H9 (cell line): ENCODE data around the gene DDX25. TPM values are rescaled to one million over a fixed set of nuclear protein-coding genes. Genes with fewer than 3 reads are reported as not detected.

Experiments used
- DNase-seq: peaks from one replicate; pipeline ENCODE4 v3.0.0-alpha.2; 2017
- H2AFZ ChIP-seq: one replicate; pipeline ENCODE4 v1.6.1; 2013; ENCODE audit warnings: mild to moderate bottlenecking, low read length, control low read depth, moderate library complexity
- H2AK5ac ChIP-seq: 2 replicates; pipeline ENCODE4 v1.6.1; 2013; ENCODE audit warnings: low read length, control low read depth, mixed read lengths; ENCODE audit not compliant: insufficient read length
- H2BK120ac ChIP-seq: one replicate; pipeline ENCODE4 v1.6.1; 2013; ENCODE audit warnings: low read depth, mild to moderate bottlenecking, low read length, control low read depth, inconsistent platforms; ENCODE audit not compliant: poor library complexity, severe bottlenecking
- H2BK12ac ChIP-seq: 2 replicates; pipeline ENCODE4 v1.6.1; 2013; ENCODE audit warnings: low read length, control low read depth, mixed read lengths, low read depth; ENCODE audit not compliant: insufficient read length
- H2BK15ac ChIP-seq: 2 replicates; pipeline ENCODE4 v1.6.1; 2013; ENCODE audit warnings: low read depth, low read length, control low read depth
- H2BK20ac ChIP-seq: one replicate; pipeline ENCODE4 v1.6.1; 2013; ENCODE audit warnings: low read depth, mild to moderate bottlenecking, low read length, control low read depth, inconsistent platforms; ENCODE audit not compliant: poor library complexity, severe bottlenecking
- H2BK5ac ChIP-seq: 2 replicates; pipeline ENCODE4 v1.6.1; 2013; ENCODE audit warnings: low read length, control low read depth, mixed read lengths; ENCODE audit not compliant: insufficient read length
- H3K14ac ChIP-seq: 2 replicates; pipeline ENCODE4 v1.6.1; 2013; ENCODE audit warnings: low read length, control low read depth; ENCODE audit not compliant: insufficient read depth
- H3K18ac ChIP-seq: 2 replicates; pipeline ENCODE4 v1.6.1; 2013; ENCODE audit warnings: low read depth, mild to moderate bottlenecking, mixed read lengths, low read length, control low read depth; ENCODE audit not compliant: insufficient read length
- H3K23ac ChIP-seq: 2 replicates; pipeline ENCODE4 v1.6.1; 2013; ENCODE audit warnings: low read length, control low read depth, mixed read lengths, low read depth; ENCODE audit not compliant: insufficient read length
- H3K23me2 ChIP-seq: 2 replicates; pipeline ENCODE4 v1.6.1; 2013; ENCODE audit warnings: low read depth, mild to moderate bottlenecking, mixed read lengths, low read length, control low read depth; ENCODE audit not compliant: insufficient read length, poor library complexity, severe bottlenecking
- H3K27ac ChIP-seq: 2 replicates; pipeline ENCODE4 v1.5.1; 2013; ENCODE audit warnings: low read length, control low read depth, mixed read lengths, low read depth; ENCODE audit not compliant: insufficient read length
- H3K27me3 ChIP-seq: 2 replicates; pipeline ENCODE4 v1.6.1; 2013; ENCODE audit warnings: low read length, control low read depth, inconsistent platforms; ENCODE audit not compliant: insufficient read depth
- H3K4ac ChIP-seq: 2 replicates; pipeline ENCODE4 v1.6.1; 2013; ENCODE audit warnings: low read depth, mild to moderate bottlenecking, control low read depth, inconsistent platforms, low read length, moderate library complexity
- H3K4me1 ChIP-seq: 2 replicates; pipeline ENCODE4 v1.6.1; 2013; ENCODE audit warnings: low read length, control low read depth, inconsistent platforms; ENCODE audit not compliant: insufficient read depth
- H3K4me2 ChIP-seq: 2 replicates; pipeline ENCODE4 v1.6.1; 2013; ENCODE audit warnings: low read length, control low read depth, mixed read lengths; ENCODE audit not compliant: insufficient read length, insufficient read depth
- H3K56ac ChIP-seq: 2 replicates; pipeline ENCODE4 v1.6.1; 2013; ENCODE audit warnings: low read depth, mild to moderate bottlenecking, mixed read lengths, low read length, control low read depth; ENCODE audit not compliant: insufficient read length
- H3K79me1 ChIP-seq: 2 replicates; pipeline ENCODE4 v1.6.1; 2013; ENCODE audit warnings: low read depth, mild to moderate bottlenecking, moderate library complexity, low read length, control low read depth, inconsistent platforms; ENCODE audit not compliant: insufficient read depth, poor library complexity, severe bottlenecking
- H3K79me2 ChIP-seq: 2 replicates; pipeline ENCODE4 v1.6.1; 2013; ENCODE audit warnings: low read length, control low read depth, inconsistent platforms; ENCODE audit not compliant: insufficient read depth
- H3K9ac ChIP-seq: 2 replicates; pipeline ENCODE4 v1.6.1; 2013; ENCODE audit warnings: low read length, control low read depth, mixed read lengths; ENCODE audit not compliant: insufficient read length; ENCODE audit errors: extremely low read depth
- H3K9me3 ChIP-seq: one replicate; pipeline ENCODE4 v1.6.1; 2013; ENCODE audit warnings: low read depth, low read length, inconsistent platforms; ENCODE audit not compliant: control insufficient read depth
- H3T11ph ChIP-seq: one replicate; pipeline ENCODE4 v1.6.1; 2013; ENCODE audit warnings: mild to moderate bottlenecking, low read length, control low read depth, inconsistent platforms
- H4K20me1 ChIP-seq: one replicate; pipeline ENCODE4 v1.6.1; 2013; ENCODE audit not compliant: control insufficient read depth, insufficient read length, insufficient read depth
- H4K5ac ChIP-seq: 2 replicates; pipeline ENCODE4 v1.6.1; 2013; ENCODE audit warnings: low read depth, mild to moderate bottlenecking, mixed read lengths, low read length, control low read depth; ENCODE audit not compliant: insufficient read length
- H4K8ac ChIP-seq: replicated peaks from 2 replicates; pipeline ENCODE4 v1.6.1; 2013; ENCODE audit warnings: low read length, control low read depth, mixed read lengths, low read depth; ENCODE audit not compliant: insufficient read length
- H4K91ac ChIP-seq: 2 replicates; pipeline ENCODE4 v1.6.1; 2013; ENCODE audit warnings: low read depth, mild to moderate bottlenecking, moderate library complexity, mixed read lengths, low read length, control low read depth; ENCODE audit not compliant: insufficient read length
- H3K27ac Mint-ChIP-seq, 3 experiments: 2 replicates in 2 of 3; 3 replicates in 1 of 3; pipeline ENCODE4 v1.8.0; 2020 to 2021; ENCODE audit warnings: mixed read lengths in 3 of 3, mild to moderate bottlenecking in 1 of 3, moderate library complexity in 1 of 3
- H3K27me3 Mint-ChIP-seq: 2 replicates; pipeline ENCODE4 v1.8.0; 2021; ENCODE audit warnings: low read depth, mild to moderate bottlenecking, moderate library complexity, mixed read lengths
- H3K36me3 Mint-ChIP-seq, 3 experiments: 2 replicates in 2 of 3; 3 replicates in 1 of 3; pipeline ENCODE4 v1.8.0; 2020 to 2021; ENCODE audit warnings: low read depth in 3 of 3, mixed read lengths in 3 of 3; ENCODE audit not compliant: insufficient read depth in 1 of 3
- H3K4me1 Mint-ChIP-seq, 2 experiments: 2 replicates each; pipeline ENCODE4 v1.8.0; 2020; ENCODE audit warnings: mixed read lengths in 2 of 2
- H3K4me3 Mint-ChIP-seq, 2 experiments: 2 replicates in 1 of 2; 3 replicates in 1 of 2; pipeline ENCODE4 v1.8.0; 2020 to 2021; ENCODE audit warnings: mild to moderate bottlenecking in 2 of 2, mixed read lengths in 2 of 2, moderate library complexity in 1 of 2
- H3K9me3 Mint-ChIP-seq, 2 experiments: 2 replicates in 1 of 2; 3 replicates in 1 of 2; pipeline ENCODE4 v1.8.0; 2020; ENCODE audit warnings: mild to moderate bottlenecking in 2 of 2, mixed read lengths in 2 of 2, moderate library complexity in 1 of 2
- CTCF ChIP-seq: fragments of 200-600 bp; sonication (generic); conservative IDR thresholded peaks from 3 replicates; pipeline ENCODE4 v1.8.0; 2021; ENCODE audit warnings: antibody characterized with exemption, mild to moderate bottlenecking
- WGBS: extraction: QIAGEN DNeasy Blood & Tissue Kit; methylation state at CpG from one replicate; pipeline ENCODE4 v1.1.7; 2013; ENCODE audit warnings: missing lambda C conversion rate, low lambda C conversion rate, mixed read lengths; ENCODE audit not compliant: insufficient read length; ENCODE audit errors: extremely low coverage; 5-methylcytosine and 5-hydroxymethylcytosine counted together
- total RNA-seq: library from RNA; stranded (reverse); gene quantifications from 2 replicates; pipeline ENCODE4 v1.2.1, GENCODE V29; 2021

Gene DDX25
- total RNA-seq, 1 experiment from 2014 or later = 6.9 TPM

DNA sequence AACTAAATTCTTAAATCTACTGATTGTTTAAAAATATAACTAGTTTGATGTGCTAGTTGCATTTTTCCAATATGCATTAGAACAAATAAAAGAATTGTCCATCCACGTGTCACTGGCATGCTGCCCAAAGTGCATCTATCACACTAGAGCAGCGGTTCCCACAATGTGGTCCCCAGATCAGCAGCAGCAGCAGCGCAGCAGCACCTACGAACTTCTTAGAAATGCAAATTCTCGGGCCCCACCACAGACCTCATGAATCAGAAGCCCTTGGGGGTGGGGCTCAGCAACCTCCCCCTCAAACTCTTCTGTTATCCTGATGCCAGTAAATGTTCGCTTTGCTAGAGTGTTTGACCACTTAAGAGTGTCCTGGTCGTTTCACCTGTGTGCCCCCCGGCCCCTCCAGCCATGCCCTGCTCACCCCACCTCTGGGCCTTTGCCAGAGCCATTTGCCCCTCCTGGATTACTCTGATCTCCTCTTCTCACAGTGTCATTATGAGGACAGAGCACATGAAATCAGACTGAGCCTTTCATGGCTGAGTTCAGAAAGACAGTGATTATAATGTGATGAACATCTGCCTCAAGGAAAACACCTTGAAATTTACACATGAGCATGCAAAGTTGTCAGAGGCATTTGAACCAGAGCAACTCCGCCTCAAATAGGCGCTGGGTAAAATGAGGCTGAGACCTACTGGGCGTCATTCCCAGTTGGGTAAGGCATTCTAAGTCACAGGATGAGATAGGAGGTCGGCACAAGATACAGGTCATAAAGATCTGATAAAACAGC, 28.9 kb downstream of the DDX25 start:
- H4K8ac ChIP-seq = no peak overlapping the region
- no peak for DNase-seq

More for the DNA sequence above, 28.9 kb downstream of the DDX25 start:
- Histone ChIP-seq H3K27me3 (no peaks in the 10 kb centered on the region), H2AFZ (no peak overlapping the region), H3K23ac (no peak overlapping the region), H4K5ac (no peak overlapping the region), H3K4me2 (no peak overlapping the region), H3K79me2 (no peaks in the 10 kb centered on the region), H3K4ac (no peak overlapping the region), H3K56ac (no peak overlapping the region), H2BK5ac (no peak overlapping the region), H3T11ph (no peak overlapping the region), H3K23me2 (no peaks in the 10 kb centered on the region), H2BK15ac (no peak overlapping the region), H3K9ac (no peak overlapping the region), H3K27ac (no peak overlapping the region), H4K91ac (no peak overlapping the region), H3K9me3 (no peaks in the 10 kb centered on the region), H2BK120ac (no peak overlapping the region), H3K4me1 (peaks cover 6% of the 10 kb centered on the region; the same call in 1 of the 2 replicates), H2BK20ac (no peak overlapping the region), H3K18ac (peak overlapping the region; percentile 43), H2BK12ac (no peak overlapping the region), H3K79me1 (no peaks in the 10 kb centered on the region), H3K14ac (no peak overlapping the region), H4K20me1 (no peaks in the 10 kb centered on the region), H2AK5ac (no peak overlapping the region)
- H3K36me3 Mint-ChIP-seq = no peaks in the 10 kb centered on the region
- H3K4me3 Mint-ChIP-seq = peak overlapping the region in 1 of 2 experiments; percentile 21; a peak in 2 of 5 replicates
- TF ChIP-seq CTCF = no peak
- no peaks in the 10 kb centered on the region; a peak in 1 of 5 replicates for H3K9me3 Mint-ChIP-seq
- H3K27me3 Mint-ChIP-seq = peaks cover 6% of the 10 kb centered on the region
- peaks cover 23 to 38% of the 10 kb centered on the region in 2 experiments for H3K4me1 Mint-ChIP-seq
- peak overlapping the region in 2 of 3 experiments; percentile 8 to 81; a peak in 2 of 7 replicates for H3K27ac Mint-ChIP-seq
- WGBS = no CpG with 5 or more reads among the region's 12 CpGs
